Panc1 (cell line): ENCODE results near the gene PARP3. TPM values are rescaled to one million over a fixed set of nuclear protein-coding genes. Genes with fewer than 3 reads are reported as not detected.

Source experiments
- ATAC-seq: fragments of 200-7000 bp; cut with Tn5 transposase; 2 replicates; pipeline ENCODE4 v1.9.1; 2020; ENCODE audit warnings: mild to moderate bottlenecking, moderate library complexity
- BruUV-seq: library from RNA; stranded (reverse); fragments of 400-500 nt; replicated peaks from 2 replicates; lab custom pipeline; 2021; lab: Mats Ljungman, UMichigan
- CTCF ChIA-PET: fragments of 300-600 bp; sonication (Branson Sonifier 250); formaldehyde crosslinking; loops from one replicate; lab custom pipeline; 2022; ENCODE audit warnings: antibody characterized with exemption; lab: Charles Lee
- POLR2A ChIA-PET: fragments of 300-600 bp; sonication (Branson Sonifier 250); formaldehyde crosslinking; loops from one replicate; lab custom pipeline; 2022; ENCODE audit warnings: antibody characterized with exemption; lab: Charles Lee
- DNase-seq: peaks from one replicate; pipeline ENCODE4 v3.0.0-alpha.2; 2010; ENCODE audit warnings: low read depth, low spot score
- H3K27ac ChIP-seq: 2 replicates; pipeline ENCODE4 v1.5.1; 2011; ENCODE audit warnings: mild to moderate bottlenecking, low read length, inconsistent platforms
- H3K27me3 ChIP-seq: fragments of 200-500 bp; sonication (Bioruptor generic); 2 replicates; pipeline ENCODE4 v1.6.0; 2014; ENCODE audit warnings: low read length, inconsistent platforms; ENCODE audit not compliant: control insufficient read depth, insufficient read depth
- H3K36me3 ChIP-seq: fragments of 200-500 bp; sonication (Bioruptor generic); 2 replicates; pipeline ENCODE4 v1.5.1; 2014; ENCODE audit warnings: inconsistent platforms, mild to moderate bottlenecking, low read length, moderate library complexity; ENCODE audit not compliant: control insufficient read depth, insufficient read depth
- H3K4me1 ChIP-seq: 2 replicates; pipeline ENCODE4 v1.5.1; 2011; ENCODE audit warnings: inconsistent platforms, mild to moderate bottlenecking, low read length, moderate library complexity; ENCODE audit not compliant: control insufficient read depth, insufficient read depth
- H3K4me3 ChIP-seq, 2 experiments: 2 replicates each; pipeline ENCODE4 v1.5.1; 2011 to 2012; ENCODE audit warnings: low read depth in 2 of 2, low read length in 2 of 2, mild to moderate bottlenecking in 2 of 2, inconsistent platforms in 1 of 2, moderate library complexity in 1 of 2
- H3K9me3 ChIP-seq: fragments of 200-500 bp; sonication (Bioruptor generic); 2 replicates; pipeline ENCODE4 v1.5.1; 2014; ENCODE audit warnings: low read depth, mild to moderate bottlenecking, inconsistent platforms, low read length, moderate library complexity; ENCODE audit not compliant: control insufficient read depth, insufficient read depth
- POLR2AphosphoS5 ChIP-seq: IDR thresholded peaks from 2 replicates; pipeline ENCODE4 v1.6.1; 2012; ENCODE audit warnings: mild to moderate bottlenecking, low read depth, low read length, moderate library complexity
- SIN3A ChIP-seq: IDR thresholded peaks from 2 replicates; pipeline ENCODE4 v1.6.1; 2012; ENCODE audit warnings: low read depth, mild to moderate bottlenecking, low read length, moderate library complexity, borderline replicate concordance; ENCODE audit not compliant: insufficient read depth
- TCF7L2 ChIP-seq: IDR thresholded peaks from 2 replicates; pipeline ENCODE4 v1.6.1; 2011; ENCODE audit warnings: mild to moderate bottlenecking, low read depth, low read length, inconsistent platforms
- in situ Hi-C: cut with HindIII; loops from 2 replicates; pipeline ENCODE4 v1.10.0; 2016; ENCODE audit warnings: low sequenced_read_pairs, low pct_unique_long_range_greater_than_20kb
- intact Hi-C: fragments of 100-400 bp; cut with micrococcal nuclease; formaldehyde crosslinking; loops from one replicate; pipeline ENCODE4 v1.10.0; 2022; ENCODE audit not compliant: unreplicated experiment
- total RNA-seq: library from RNA; stranded (reverse); gene quantifications from one replicate; pipeline ENCODE4 v1.2.1, GENCODE V29; 2021; ENCODE audit not compliant: unreplicated experiment
- TF ChIP-seq, protein P1 (sequence below): fragments of 450-650 bp; IDR thresholded peaks from 2 replicates; pipeline ENCODE4 v1.5.1; 2017; ENCODE audit warnings: mild to moderate bottlenecking
- TF ChIP-seq, protein P2 (sequence below), 2 experiments: IDR thresholded peaks; 2 replicates each; pipeline ENCODE4 v1.6.1; 2011 to 2012; ENCODE audit warnings: low read depth in 2 of 2, control low read depth in 1 of 2, low read length in 1 of 2, mild to moderate bottlenecking in 1 of 2, moderate library complexity in 1 of 2; ENCODE audit not compliant: insufficient read depth in 1 of 2

Gene PARP3
- total RNA-seq, 1 experiment from 2014 or later = 16.1 TPM

DNA sequence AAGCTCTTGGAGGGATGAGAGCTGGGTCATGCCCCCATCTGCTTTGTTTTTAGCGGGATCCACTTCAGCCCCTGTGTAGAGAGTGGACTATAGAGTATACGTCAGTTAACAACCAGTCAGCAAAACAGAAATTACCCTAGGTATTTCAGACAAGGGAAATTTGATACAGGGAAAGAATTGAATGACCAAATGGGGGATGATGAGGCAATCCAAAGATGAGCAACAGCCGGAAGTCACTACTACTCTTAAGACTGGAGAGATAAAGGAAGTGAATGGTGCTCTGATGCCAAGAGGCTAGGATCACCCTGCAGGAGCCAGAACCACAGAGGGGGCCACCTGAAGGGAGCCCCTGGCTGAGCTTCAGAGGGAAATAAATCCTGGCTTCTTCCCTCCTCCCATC, 11.3 kb downstream of the PARP3 start:
- H3K27ac ChIP-seq = no peak overlapping the region
- no peaks in the 10 kb centered on the region for H3K9me3 ChIP-seq
- H3K4me1 ChIP-seq = no peaks in the 10 kb centered on the region
- BruUV-seq = no TSS peak
- intact Hi-C loops (no loop called here), in situ Hi-C loops (no loop called here)
- DNase-seq (no peak), ATAC-seq (no peak)
- no peak for TF ChIP-seq TCF7L2
- TF ChIP-seq, protein P1, sequence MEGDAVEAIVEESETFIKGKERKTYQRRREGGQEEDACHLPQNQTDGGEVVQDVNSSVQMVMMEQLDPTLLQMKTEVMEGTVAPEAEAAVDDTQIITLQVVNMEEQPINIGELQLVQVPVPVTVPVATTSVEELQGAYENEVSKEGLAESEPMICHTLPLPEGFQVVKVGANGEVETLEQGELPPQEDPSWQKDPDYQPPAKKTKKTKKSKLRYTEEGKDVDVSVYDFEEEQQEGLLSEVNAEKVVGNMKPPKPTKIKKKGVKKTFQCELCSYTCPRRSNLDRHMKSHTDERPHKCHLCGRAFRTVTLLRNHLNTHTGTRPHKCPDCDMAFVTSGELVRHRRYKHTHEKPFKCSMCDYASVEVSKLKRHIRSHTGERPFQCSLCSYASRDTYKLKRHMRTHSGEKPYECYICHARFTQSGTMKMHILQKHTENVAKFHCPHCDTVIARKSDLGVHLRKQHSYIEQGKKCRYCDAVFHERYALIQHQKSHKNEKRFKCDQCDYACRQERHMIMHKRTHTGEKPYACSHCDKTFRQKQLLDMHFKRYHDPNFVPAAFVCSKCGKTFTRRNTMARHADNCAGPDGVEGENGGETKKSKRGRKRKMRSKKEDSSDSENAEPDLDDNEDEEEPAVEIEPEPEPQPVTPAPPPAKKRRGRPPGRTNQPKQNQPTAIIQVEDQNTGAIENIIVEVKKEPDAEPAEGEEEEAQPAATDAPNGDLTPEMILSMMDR = no peak
- TF ChIP-seq SIN3A = no peak
- TF ChIP-seq, protein P2, sequence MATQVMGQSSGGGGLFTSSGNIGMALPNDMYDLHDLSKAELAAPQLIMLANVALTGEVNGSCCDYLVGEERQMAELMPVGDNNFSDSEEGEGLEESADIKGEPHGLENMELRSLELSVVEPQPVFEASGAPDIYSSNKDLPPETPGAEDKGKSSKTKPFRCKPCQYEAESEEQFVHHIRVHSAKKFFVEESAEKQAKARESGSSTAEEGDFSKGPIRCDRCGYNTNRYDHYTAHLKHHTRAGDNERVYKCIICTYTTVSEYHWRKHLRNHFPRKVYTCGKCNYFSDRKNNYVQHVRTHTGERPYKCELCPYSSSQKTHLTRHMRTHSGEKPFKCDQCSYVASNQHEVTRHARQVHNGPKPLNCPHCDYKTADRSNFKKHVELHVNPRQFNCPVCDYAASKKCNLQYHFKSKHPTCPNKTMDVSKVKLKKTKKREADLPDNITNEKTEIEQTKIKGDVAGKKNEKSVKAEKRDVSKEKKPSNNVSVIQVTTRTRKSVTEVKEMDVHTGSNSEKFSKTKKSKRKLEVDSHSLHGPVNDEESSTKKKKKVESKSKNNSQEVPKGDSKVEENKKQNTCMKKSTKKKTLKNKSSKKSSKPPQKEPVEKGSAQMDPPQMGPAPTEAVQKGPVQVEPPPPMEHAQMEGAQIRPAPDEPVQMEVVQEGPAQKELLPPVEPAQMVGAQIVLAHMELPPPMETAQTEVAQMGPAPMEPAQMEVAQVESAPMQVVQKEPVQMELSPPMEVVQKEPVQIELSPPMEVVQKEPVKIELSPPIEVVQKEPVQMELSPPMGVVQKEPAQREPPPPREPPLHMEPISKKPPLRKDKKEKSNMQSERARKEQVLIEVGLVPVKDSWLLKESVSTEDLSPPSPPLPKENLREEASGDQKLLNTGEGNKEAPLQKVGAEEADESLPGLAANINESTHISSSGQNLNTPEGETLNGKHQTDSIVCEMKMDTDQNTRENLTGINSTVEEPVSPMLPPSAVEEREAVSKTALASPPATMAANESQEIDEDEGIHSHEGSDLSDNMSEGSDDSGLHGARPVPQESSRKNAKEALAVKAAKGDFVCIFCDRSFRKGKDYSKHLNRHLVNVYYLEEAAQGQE (IDR thresholded peaks at IDR 0.05; ENCODE audit: insufficient read depth in 1 of 2, low read depth in 2 of 2, low read length in 1 of 2) = no peak
- TF ChIP-seq POLR2AphosphoS5 = no peak
- no peaks in the 10 kb centered on the region for H3K36me3 ChIP-seq
- H3K27me3 ChIP-seq = no peaks in the 10 kb centered on the region
- ChIA-PET POLR2A (interaction anchor here (0.5 kb wide), 1 partner anchor 1113 kb away, joined by 3 read pairs; no protein-coding TSS in a partner anchor), CTCF (no interaction called here)
- H3K4me3 ChIP-seq = no peak overlapping the region

DNA sequence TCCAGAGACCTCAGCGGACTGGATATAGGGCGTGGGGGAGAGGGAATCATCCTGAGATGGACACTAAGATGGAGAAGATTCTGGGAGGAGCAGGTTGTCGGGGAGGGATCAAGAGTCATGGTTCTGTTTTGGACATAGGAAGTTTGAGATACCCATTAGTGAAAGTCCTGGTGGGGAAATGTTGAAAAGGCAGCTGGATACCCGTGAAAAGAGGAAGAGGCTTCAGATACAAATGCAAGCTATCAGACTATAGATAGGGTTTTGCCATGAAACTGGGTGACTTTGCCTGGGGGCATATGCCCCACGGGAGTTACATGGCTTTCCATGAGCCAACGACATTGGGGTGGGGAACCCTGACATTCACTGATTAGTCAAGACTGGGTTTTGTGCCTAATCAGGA, 11.9 kb downstream of the PARP3 start:
- CTCF ChIA-PET = no interaction called here

More for the DNA sequence above, 11.9 kb downstream of the PARP3 start:
- TF ChIP-seq, protein P1 = no peak
- TF ChIP-seq, protein P2 (IDR thresholded peaks at IDR 0.05; ENCODE audit: insufficient read depth in 1 of 2, low read depth in 2 of 2, low read length in 1 of 2) = no peak
- TF ChIP-seq TCF7L2 (no peak), SIN3A (no peak), POLR2AphosphoS5 (no peak)
- no peaks in the 10 kb centered on the region for H3K36me3 ChIP-seq
- no TSS peak for BruUV-seq
- no peaks in the 10 kb centered on the region for H3K27me3 ChIP-seq
- H3K4me3 ChIP-seq = no peak overlapping the region
- H3K9me3 ChIP-seq = no peaks in the 10 kb centered on the region
- DNase-seq (no peak), ATAC-seq (no peak)
- in situ Hi-C loops (no loop called here), intact Hi-C loops (no loop called here)
- no peak overlapping the region for H3K27ac ChIP-seq
- no peaks in the 10 kb centered on the region for H3K4me1 ChIP-seq
- POLR2A ChIA-PET = no interaction called here
